Amniotic stem cell (primary cell): ENCODE results near the gene SRD5A3.

ENCODE experiments used
- DNase-seq: peaks from one replicate; lab custom pipeline; 2025; lab: John Stamatoyannopoulos, UW

Gene SRD5A3

DNA sequence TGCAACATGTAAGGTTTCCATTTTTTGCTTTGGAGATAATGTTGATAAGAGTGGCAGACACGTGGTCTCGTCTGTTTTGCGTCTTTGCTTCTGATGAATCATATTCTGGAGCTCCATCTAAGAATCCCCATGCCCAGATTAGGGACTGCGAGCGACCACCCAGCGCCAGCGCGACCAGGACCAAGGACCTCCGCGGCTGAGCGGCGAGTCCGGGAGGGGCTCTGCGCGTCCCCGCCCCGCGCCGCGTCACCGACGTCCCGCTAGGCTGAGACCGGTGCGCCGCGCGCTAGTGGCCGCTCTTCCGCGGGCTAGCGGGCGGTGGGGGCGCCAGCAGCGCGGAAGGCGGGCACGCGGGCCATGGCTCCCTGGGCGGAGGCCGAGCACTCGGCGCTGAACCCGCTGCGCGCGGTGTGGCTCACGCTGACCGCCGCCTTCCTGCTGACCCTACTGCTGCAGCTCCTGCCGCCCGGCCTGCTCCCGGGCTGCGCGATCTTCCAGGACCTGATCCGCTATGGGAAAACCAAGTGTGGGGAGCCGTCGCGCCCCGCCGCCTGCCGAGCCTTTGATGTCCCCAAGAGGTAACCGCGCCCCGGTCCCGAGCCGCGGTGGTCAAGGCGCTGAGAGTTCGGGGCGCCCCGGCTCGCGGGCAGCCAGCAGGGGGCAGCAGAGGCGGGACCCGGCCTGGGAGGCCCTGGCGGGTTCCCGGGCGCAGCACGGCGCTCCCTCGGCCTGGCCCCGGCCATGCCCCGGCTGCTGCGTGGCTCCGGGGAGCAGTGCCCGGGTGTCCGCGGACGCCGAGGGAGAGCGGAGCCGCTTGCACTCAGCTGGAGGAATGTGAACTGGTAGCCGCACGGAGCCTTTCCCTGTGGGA, at the start of gene SRD5A3:
Gene SRD5A3 (plus strand): TSS at position 263 of the 871 bp plus-strand sequence. CDS start 95 bp downstream, at position 358.
- peak; percentile 56 for DNase-seq

DNA sequence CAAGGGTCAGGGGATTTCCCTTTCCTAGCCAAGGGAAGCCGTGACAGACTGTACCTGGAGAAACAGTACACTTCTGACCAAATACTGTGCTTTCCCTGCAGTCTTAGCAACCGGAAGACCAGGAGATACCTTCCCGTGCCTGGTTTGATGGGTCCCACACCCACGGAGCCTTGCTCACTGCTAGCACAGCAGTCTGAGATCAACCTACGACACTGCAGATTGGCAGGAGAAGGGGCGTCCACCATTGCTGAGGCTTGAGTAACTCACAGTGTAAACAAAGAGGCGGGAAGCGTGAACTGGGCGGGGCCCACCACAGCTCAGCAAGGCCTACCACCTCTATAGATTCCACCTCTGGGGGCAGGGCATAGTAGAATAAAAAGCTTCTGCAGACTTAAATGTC, 48.7 kb upstream of the SRD5A3 start:
- no peak for DNase-seq

DNA sequence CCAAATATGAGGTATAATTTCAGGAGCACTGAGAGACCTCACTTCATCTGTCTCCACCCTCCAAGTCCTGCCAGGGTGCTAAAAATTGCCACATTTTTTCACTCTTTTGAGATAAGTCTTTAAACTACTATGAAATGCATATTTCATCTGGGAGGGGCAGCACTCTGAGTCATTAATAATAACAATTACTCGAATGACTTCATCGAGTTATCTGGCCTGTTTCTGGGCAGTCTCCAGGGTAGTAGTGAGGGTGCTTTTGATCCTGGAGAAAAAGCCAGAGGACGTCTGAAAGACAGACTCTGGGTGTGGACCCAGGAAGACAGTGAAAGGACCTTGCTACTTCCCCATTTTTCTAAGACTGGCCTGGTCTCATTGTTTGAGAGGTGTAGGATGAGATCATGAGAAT, 42.3 kb upstream of the SRD5A3 start:
- DNase-seq: no peak

DNA sequence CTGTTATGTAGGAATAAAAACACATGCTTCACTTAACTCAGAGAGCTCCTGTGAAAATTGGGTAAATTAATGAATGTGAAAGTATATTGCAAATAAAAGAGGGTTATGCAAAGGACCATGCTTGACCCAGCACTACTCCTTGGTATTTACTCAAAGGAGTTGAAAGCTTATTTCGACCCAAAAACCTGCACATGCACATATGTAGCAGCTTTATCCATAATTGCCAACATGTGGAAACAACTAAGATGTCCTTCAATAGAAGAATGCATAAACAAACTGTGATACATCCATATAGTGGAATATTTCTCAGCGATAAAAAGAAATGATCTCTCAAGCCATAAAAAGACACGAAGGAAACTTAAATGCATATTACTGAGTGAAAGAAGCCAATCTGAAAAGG, 41.7 kb upstream of the SRD5A3 start:
- no peak for DNase-seq

DNA sequence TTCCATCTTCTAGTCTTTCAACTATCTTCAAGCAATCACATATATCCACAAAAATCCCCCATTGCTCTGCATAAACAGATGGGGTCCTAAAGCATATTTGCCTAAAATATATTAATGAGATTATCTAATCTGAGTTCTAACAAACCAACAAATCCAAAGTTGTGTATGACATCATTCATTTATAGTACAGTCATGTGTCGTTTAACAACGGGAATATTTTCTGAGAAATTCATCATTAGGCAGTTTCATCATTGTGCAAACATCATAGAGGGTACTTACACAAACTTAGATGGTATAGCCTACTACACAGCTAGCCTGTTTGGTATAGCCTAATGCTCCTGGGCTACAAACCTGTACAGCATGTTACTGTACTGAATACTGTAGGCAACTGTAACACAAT, 38.0 kb upstream of the SRD5A3 start:
- DNase-seq: no peak

DNA sequence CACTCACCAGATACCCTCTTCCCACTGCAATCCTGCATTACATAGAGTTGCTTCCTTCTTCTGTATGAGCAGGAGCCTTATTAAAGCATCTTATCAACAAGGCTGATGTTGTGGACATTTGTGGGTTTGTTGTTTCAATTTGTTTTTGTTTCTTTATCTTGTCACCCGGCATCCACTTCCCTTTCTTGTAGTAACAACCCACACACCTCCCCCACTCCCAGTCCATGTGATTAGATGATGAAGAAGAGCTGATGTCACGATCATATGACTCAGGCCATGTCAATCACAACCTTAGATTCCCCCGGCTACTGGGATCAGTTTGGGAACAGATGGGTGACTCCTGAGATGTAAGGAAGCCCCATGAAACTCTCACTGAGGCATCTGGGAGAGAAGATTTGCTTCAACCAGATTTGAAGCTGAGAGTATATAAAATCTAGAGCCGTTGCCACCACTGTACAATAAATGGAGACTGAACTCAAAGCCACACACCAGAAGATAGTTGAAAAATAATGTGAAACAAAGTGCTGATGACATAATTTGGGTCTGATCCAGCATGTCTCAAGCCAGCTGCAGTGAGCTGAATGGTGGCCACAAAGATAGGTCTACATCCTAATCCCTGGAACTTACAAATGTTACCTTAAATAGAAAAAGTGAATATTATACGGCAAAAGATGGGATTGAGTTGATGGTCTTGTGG, 34.1 kb upstream of the SRD5A3 start:
- no peak for DNase-seq

DNA sequence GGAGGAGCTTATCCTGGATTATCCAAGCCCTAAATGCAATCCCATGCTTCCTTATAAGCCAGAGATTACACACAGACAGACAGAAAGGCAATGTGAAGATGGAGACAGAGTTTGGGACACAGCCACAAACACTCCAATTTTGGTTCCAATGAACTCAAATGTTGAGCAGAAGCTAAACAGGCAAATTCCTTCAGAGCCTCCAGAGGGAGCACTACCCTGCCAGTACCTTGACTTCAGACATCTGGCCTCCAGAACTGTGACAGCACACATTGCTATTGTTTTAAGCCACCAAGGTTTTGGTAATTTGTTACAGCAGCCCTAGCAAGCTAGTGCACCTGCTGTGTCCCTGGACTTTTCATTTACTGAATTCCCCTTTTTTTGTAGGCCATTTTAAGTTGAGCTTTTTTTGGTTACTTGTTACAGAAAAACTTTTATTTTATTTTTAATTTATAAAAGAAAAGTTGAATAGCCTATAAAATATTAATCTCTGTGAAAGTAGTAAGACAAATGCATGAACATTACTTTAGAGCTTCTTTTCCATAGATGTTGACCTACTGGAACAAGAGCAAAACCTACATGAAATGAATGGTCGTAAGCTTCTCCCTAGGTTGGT, 33.4 kb upstream of the SRD5A3 start:
- DNase-seq: no peak

DNA sequence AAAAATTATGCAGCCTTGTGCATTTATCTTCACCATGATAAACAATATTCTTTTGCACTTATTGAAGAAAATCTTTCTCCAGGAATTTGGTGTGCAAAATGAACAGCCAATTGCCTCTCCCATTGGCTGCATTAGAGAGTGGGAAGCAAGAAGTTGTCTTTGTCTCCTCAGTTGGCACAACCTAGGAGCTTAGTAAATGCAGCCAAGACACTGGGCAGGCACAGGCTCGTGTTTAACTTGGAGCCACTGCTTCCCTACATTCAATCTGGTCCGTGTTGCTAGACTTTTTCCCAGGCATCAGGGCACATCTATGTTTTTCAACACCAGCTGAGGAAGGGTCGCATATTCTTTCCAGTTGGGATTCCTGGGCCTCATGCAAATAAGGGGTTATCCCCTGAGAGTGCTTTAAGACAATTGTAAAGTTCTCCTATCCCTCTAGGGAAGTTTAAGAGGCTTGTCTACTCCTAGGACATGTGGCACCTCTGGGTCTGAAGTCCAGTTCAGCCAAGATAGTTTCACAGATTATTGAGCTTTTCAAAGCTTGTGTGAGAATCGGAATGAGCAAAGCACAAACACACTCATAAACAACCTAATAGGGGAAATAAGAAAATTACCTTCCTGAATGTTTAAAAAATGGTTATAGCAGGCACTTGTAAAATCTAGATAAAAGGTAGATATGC, 31.8 kb upstream of the SRD5A3 start:
- no peak for DNase-seq

DNA sequence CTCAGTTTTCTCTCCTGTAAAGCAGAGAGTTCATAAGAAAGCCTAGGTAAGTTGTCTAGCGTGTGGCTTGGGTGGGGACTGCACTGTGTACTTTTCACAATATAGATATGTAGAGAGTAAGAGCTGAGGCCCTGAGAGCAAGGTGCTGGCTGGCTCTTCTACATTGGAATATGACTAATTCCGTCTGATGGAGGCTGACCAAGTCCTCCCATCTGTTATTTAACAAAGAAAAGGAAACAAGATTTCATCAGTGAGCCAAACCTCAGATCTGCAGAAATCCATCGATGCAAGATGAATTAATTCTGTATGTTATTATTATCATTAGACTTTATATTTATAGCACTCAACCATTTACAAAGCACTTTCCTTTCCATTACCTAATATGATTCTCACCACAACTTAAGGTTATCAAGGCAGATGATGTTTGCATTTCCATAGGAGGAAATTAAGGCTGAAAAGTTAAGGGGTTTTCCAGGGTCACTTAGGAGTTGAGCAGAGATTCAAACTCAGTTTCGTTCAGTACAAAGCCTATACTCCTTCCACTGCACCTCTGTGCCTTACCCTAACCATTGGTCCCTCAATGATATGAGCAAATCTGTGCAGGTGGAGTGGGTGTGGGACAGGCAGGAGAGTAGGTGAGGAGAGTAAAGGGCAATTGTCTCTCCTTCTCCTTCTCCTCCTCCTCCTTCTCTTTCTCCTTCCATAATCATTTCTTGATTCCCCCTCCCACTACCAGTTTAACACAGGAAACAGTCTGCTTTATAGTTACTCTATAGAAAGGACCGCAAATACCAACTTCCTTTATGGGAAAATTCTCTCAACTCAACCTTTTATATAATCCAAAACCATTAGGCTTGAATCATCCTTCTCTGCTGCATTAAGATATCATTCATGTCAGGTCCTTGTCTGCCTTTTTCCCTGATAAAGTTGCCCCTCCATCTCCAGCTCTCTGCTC, 27.6 kb upstream of the SRD5A3 start:
- no peak for DNase-seq

DNA sequence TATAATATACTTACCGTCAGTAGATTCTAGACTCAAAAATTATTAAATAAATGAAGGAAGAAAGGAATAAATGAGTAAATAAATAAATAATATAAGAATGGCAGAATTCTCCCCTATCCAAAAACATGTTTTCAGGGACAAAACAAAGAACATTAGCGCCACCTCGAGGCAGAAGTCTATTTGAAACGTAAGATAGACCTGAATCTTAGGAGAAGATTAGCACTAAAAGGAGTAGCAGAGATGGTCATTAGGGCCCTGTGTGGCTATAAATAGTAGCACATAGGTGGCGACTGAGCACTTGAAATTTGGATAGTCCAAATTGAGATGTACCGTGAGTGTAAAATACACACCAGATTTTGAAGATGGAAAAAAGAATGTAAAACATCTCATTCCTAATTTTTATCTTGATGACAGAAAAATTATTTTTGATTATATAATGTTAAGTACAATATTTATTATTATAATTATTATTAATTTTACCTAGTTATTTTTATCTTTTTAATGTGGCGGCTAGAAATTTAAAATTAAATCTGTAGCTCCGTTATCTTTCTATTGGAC, 24.3 kb upstream of the SRD5A3 start:
- DNase-seq: peak; percentile 74

DNA sequence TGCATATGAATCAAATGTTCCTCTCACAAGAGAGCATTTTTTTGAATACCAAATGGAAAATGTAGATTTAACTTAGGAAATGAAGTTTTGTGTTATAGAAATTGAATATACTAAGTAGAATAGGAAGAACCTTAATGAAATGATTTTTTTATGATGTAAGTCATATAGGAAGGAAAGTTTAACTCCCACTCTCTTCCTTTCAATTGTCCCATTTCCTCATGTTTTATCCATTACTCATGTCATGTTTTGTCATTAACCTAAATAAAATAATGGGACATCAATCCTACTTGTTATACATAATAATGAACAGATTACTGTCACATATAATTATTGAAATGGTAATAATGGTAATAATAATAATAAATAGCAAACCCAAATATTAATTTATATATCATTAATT, 22.7 kb upstream of the SRD5A3 start:
- no peak for DNase-seq

DNA sequence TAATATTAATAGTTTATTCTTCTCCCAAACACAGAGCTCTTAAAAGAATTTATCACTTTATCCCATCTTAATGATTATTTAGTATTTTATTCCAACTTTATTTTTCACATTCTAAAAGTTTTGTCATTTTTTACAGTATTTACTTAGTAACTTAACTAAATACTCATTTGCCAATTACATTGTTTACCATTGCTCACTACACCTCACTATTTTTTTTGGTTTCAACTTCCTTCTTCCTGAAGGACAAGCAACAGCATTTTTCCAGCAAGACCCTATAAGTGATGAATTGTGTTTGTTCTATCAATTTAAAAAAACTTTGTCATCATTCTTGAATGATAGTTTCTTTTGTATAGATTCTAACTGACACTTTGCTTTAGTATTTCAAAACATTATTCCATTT, 19.4 kb upstream of the SRD5A3 start:
- DNase-seq: no peak

DNA sequence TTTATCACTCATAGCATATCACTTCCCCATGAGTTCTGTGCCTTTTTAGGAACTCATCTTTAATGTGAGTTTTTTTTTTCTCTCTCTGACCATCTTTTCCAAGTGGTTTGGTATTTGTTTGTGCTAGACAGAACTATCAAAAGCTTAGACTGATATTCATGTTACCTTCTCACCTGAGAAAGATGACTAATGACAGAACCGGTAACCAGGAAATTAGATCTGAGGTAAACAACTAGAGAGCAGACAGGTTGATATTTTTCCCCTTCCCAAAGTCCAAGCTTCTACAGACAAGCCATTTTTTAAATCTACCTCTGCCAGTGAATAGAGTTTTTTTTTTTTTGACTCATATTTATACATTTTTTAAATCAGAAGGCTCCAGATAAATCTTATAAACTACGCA, 17.0 kb upstream of the SRD5A3 start:
- no peak for DNase-seq

DNA sequence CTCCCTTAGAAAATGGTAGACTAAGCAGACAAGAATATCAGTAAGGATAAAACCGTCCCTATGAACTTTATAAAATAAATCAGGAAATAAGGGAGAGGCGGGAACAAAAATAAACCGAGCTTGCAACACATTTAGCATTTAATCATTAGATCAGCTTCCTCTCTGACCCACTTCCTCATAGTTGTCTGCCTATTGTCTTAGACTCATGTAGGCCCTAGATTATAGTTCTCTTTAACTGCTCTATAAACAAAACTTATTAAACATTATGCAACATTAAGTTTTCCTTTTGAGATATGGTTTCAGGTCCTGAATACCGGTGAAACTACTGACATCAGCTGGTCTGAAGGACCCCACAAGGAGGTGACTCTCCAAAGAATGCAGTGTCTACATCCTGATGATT, 15.8 kb upstream of the SRD5A3 start:
- DNase-seq: no peak

DNA sequence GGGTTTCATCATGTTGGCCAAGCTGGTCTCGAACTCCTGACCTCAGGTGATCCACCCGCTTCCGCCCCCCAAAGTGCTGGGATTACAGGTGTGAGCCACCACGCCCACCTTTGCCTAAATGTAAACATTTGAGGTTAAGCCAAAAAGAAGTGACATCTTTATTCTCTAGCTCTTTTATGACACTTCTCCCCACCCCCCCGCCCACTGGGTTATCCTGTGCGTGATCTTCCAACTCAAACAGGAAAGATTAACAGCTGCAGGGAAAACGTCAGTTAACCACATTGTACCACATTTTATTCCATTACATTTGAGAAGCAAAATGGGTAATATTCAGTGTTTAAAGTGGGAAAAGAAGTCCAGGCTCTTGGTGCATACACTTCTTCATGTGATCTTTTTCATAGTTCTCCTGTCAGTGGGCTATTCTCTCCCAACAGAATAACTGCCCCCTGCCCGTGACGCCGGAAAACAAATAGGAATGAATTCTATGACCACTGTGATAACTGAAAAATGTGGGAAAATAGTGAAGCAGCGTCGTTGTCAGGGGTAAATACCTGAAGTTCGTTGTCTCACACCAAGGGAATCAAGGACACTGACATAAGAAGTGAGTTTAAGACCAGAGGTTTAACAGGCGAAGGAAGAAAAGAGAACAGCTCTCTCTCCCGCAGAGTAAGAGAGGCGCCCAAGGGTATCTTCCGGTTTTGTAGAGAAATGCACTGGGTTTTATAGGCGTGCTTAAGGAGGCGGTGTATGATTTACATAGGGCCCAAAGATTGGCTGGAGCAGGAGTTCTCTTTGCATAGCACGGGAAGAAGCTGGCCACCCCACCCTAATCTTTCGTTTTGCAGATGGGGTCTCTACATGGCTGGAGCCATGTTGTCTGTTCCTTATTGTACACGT, 9.7 kb upstream of the SRD5A3 start:
- DNase-seq: no peak

DNA sequence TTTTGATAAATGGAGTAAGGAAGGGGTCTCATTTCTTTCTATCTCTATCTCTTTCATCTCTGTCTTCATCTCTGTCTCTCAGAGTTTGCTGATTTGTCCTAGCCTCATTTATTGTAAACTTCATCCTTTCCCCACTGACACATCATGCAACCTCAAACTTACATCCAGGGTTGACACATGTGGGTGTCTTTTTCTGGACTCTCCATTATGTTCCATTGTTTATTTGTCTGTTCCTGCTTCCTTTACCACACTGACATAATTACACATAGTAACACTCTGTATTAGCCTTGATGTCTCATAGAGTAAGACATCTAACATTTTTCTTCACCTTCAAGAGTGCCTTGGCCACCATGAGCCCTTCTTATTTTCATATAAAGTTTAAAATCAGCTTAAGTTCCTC, 8.1 kb upstream of the SRD5A3 start:
- no peak for DNase-seq

DNA sequence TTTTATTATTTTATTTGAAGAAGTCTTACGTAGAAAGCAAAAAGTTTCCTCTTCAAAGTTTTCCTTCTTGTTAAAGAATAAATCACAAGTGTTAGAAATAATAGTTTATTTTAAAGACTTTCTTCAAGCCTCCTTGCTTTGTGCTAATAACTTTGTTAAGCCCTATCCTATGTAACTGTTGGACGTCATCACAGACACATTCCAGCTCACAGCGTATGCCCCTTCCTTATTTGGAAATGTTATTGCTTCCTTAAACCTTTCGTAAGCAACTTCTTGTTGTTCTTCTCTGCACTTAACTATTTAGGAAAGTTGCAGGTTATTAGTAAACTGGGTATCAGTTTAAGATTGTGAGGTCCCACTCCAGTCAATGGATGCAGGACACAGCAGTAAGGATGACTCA, 7.6 kb upstream of the SRD5A3 start:
- DNase-seq: no peak

DNA sequence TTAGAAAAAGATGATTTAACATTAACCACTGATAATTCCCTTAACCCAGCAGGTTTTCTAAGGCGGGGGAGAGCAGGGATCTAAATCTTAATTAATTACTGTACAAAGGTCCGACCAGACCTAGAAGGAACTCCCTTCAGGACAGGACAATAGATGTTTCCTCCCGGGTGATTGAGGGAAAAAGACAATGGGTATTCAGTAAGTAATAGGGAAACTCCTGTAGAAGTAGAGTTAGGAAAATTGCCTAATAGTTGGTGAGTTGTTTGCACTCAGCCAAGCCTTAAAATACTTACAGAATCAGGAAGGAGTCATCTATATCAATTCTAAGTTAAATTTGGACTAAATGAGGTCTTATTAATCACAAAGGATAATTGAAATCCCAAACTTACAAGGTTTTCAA, 5.8 kb upstream of the SRD5A3 start:
- DNase-seq: no peak

DNA sequence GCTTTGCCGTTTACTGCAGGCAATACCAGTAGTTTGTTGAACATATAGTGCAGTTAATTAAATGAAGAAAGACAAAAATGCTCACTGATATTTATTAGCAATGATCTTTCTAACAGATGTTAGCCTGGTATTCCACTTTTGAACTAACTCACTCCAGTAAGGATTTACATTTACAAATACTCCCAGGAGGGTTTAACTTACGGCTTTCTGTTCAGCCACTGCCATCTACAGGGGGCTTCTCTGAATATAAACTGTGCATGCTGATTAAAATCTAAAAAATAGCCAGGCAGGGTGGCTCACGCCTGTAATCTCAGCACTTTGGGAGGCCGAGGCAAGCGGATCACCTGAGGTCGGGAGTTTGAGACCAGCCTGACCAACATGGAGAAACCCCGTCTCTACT, 2.2 kb upstream of the SRD5A3 start:
- DNase-seq: no peak

DNA sequence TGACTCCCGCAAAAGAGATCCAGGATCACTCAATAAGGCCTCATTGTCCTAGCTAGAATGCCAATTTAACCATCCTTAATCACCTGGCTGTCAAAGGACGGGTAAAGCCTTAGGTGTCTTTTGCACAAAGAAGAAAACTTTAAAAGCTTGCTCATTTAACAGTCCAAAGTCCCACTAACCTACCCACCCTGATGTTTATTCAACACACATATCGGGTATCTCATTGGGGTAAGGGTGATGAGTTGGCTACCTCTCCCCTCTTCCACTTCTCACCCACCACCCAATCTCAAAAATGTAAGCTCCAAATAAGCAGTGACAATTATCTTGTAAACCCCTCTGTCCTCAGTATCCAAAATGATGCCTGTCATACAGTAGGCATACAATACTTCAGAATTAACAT, 988 bp upstream of the SRD5A3 start:
- no peak for DNase-seq
